GM12878 (cell line): ENCODE results near the gene PLCB4. TPM values are rescaled to one million over a fixed set of nuclear protein-coding genes. Genes with fewer than 3 reads are reported as not detected.

Experiments
- ATAC-seq: fragments of 200-7000 bp; cut with Tn5 transposase; 3 replicates; pipeline ENCODE4 v1.9.1; 2020; ENCODE audit warnings: mild to moderate bottlenecking, moderate library complexity
- BruUV-seq: library from RNA; stranded (reverse); fragments of 400-500 nt; replicated peaks from 2 replicates; lab custom pipeline; 2021; lab: Mats Ljungman, UMichigan
- CTCF ChIA-PET: fragments of 300-600 bp; sonication (Branson Sonifier 250); formaldehyde crosslinking; extraction: SDS; loops from one replicate; lab custom pipeline; 2021; ENCODE audit warnings: inconsistent platforms; lab: Yijun Ruan, JAX
- POLR2A ChIA-PET: fragments of 350-600 bp; formaldehyde crosslinking; extraction: SDS; loops from one replicate; lab custom pipeline; 2021; ENCODE audit warnings: inconsistent platforms; lab: Charles Lee
- RAD21 ChIA-PET: fragments of 300-600 bp; sonication (Branson Sonifier 250); formaldehyde crosslinking; loops from one replicate; lab custom pipeline; 2023; ENCODE audit warnings: antibody characterized with exemption; ENCODE audit not compliant: unreplicated experiment; lab: Charles Lee
- SMC1A ChIA-PET: fragments of 300-600 bp; sonication (Branson Sonifier 250); formaldehyde crosslinking; loops from one replicate; lab custom pipeline; 2023; ENCODE audit not compliant: unreplicated experiment, uncharacterized antibody; lab: Charles Lee
- DNase-seq: peaks from one replicate; pipeline ENCODE4 v3.0.0-alpha.2; 2011; ENCODE audit warnings: low read depth, low spot score
- FAIRE-seq: peaks from 3 replicates; lab custom pipeline; 2011; peaks lifted over from hg19 to GRCh38; lab: Jason Lieb, UNC
- H2AFZ ChIP-seq: 2 replicates; pipeline ENCODE4 v1.6.0; 2011; ENCODE audit warnings: low read depth, low read length, control low read depth; ENCODE audit not compliant: control insufficient read depth
- H3K27ac ChIP-seq: 2 replicates; pipeline ENCODE4 v1.5.1; 2011; ENCODE audit warnings: control low read depth; ENCODE audit not compliant: control insufficient read depth, insufficient read depth
- H3K27me3 ChIP-seq, 2 experiments: replicated peaks in 1 of 2; 2 replicates each; pipeline versions ENCODE4 v1.6.0 to v1.6.1; 2011; ENCODE audit warnings: low read length in 1 of 2; ENCODE audit not compliant: control insufficient read depth in 2 of 2, insufficient read depth in 2 of 2
- H3K36me3 ChIP-seq, 2 experiments: 2 replicates each; pipeline ENCODE4 v1.5.1; 2011; ENCODE audit warnings: low read length in 1 of 2; ENCODE audit not compliant: control insufficient read depth in 2 of 2, insufficient read depth in 2 of 2
- H3K4me1 ChIP-seq: 2 replicates; pipeline ENCODE4 v1.6.1; 2011; ENCODE audit warnings: mild to moderate bottlenecking, low read length, moderate library complexity, mixed read lengths; ENCODE audit not compliant: control insufficient read depth, insufficient read depth
- H3K4me2 ChIP-seq: 2 replicates; pipeline ENCODE4 v1.6.0; 2011; ENCODE audit warnings: control low read depth; ENCODE audit not compliant: control insufficient read depth, insufficient read depth
- H3K4me3 ChIP-seq: fragments of 200-600 bp; sonication (generic); 2 replicates; pipeline ENCODE4 v1.5.1; 2016
- H3K79me2 ChIP-seq: 2 replicates; pipeline ENCODE4 v1.6.0; 2011; ENCODE audit warnings: low read length; ENCODE audit not compliant: control insufficient read depth, insufficient read depth
- H3K9ac ChIP-seq: 2 replicates; pipeline ENCODE4 v1.8.0; 2011; ENCODE audit warnings: low read length, control low read depth, mixed read lengths; ENCODE audit not compliant: control insufficient read depth, insufficient read depth
- H3K9me3 ChIP-seq: replicated peaks from 3 replicates; pipeline ENCODE4 v1.5.1; 2011; ENCODE audit warnings: mild to moderate bottlenecking, low read length; ENCODE audit not compliant: control insufficient read depth, insufficient read depth
- H4K20me1 ChIP-seq: 2 replicates; pipeline ENCODE4 v1.6.0; 2011; ENCODE audit not compliant: control insufficient read depth, insufficient read depth
- BCL11A ChIP-seq: IDR thresholded peaks from 2 replicates; pipeline ENCODE4 v1.6.1; 2011; ENCODE audit warnings: low read depth, low read length
- BHLHE40 ChIP-seq, 2 experiments: fragments of 450-650 bp in 1 of 2; IDR thresholded peaks; 2 replicates each; pipeline ENCODE4 v1.6.1; 2011 to 2017; ENCODE audit warnings: low read depth in 2 of 2, borderline replicate concordance in 1 of 2, improper control_type of control experiment in 1 of 2, low read length in 1 of 2, mild to moderate bottlenecking in 1 of 2
- CBX3 ChIP-seq: fragments of 200-600 bp; sonication (generic); IDR thresholded peaks from 2 replicates; pipeline ENCODE4 v1.6.1; 2016; ENCODE audit warnings: low read depth, borderline replicate concordance
- ELK1 ChIP-seq: IDR thresholded peaks from 2 replicates; pipeline ENCODE4 v1.6.1; 2012; ENCODE audit warnings: low read depth, low read length, improper control_type of control experiment
- IKZF2 ChIP-seq, 2 experiments: fragments of 450-650 bp; IDR thresholded peaks; 2 replicates each; pipeline ENCODE4 v1.6.1; 2017; ENCODE audit warnings: mild to moderate bottlenecking in 2 of 2, moderate library complexity in 2 of 2
- IRF3 ChIP-seq: fragments of 450-650 bp; IDR thresholded peaks from 2 replicates; pipeline ENCODE4 v1.6.1; 2014; ENCODE audit warnings: mild to moderate bottlenecking
- KAT2A ChIP-seq: conservative IDR thresholded peaks from 2 replicates; pipeline ENCODE4 v1.6.1; 2011; ENCODE audit warnings: low read depth, low read length; ENCODE audit not compliant: control insufficient read depth
- KLF5 ChIP-seq: fragments of 450-650 bp; IDR thresholded peaks from 2 replicates; pipeline ENCODE4 v1.6.1; 2014; ENCODE audit warnings: mild to moderate bottlenecking; ENCODE audit not compliant: partially characterized antibody
- NFXL1 ChIP-seq: fragments of 450-650 bp; IDR thresholded peaks from 2 replicates; pipeline ENCODE4 v1.6.1; 2017; ENCODE audit warnings: antibody characterized with exemption, mild to moderate bottlenecking, borderline replicate concordance
- NRF1 ChIP-seq: conservative IDR thresholded peaks from 2 replicates; pipeline ENCODE4 v1.6.1; 2011; ENCODE audit warnings: mild to moderate bottlenecking, low read depth, low read length, improper control_type of control experiment
- PAX5 ChIP-seq: IDR thresholded peaks from 2 replicates; pipeline ENCODE4 v1.6.1; 2011; ENCODE audit warnings: low read depth, low read length, borderline replicate concordance
- POLR2AphosphoS5 ChIP-seq: IDR thresholded peaks from 2 replicates; pipeline ENCODE4 v1.6.1; 2011; ENCODE audit warnings: mild to moderate bottlenecking, low read length, inconsistent platforms
- SMC3 ChIP-seq: IDR thresholded peaks from 2 replicates; pipeline ENCODE4 v1.6.1; 2011; ENCODE audit warnings: low read length, improper control_type of control experiment, borderline replicate concordance
- SUPT20H ChIP-seq: IDR thresholded peaks from 2 replicates; pipeline ENCODE4 v1.6.1; 2011; ENCODE audit warnings: low read depth, mild to moderate bottlenecking, low read length, moderate library complexity, borderline replicate concordance; ENCODE audit not compliant: control insufficient read depth
- TAF1 ChIP-seq: IDR thresholded peaks from 2 replicates; pipeline ENCODE4 v1.6.1; 2011; ENCODE audit warnings: mild to moderate bottlenecking, low read depth, low read length, borderline replicate concordance
- TCF3 ChIP-seq: IDR thresholded peaks from 2 replicates; pipeline ENCODE4 v1.6.1; 2012; ENCODE audit warnings: low read depth, mild to moderate bottlenecking, low read length, borderline replicate concordance; ENCODE audit not compliant: insufficient read depth
- ZBED1 ChIP-seq: IDR thresholded peaks from 2 replicates; pipeline ENCODE4 v1.6.1; 2016; ENCODE audit warnings: borderline replicate concordance
- ZNF384 ChIP-seq: IDR thresholded peaks from 2 replicates; pipeline ENCODE4 v1.6.1; 2012; ENCODE audit warnings: low read depth, mild to moderate bottlenecking, low read length, improper control_type of control experiment, borderline replicate concordance
- WGBS: methylation state at CpG from one replicate; pipeline ENCODE4 v1.1.6; 2016; ENCODE audit warnings: low lambda C conversion rate; ENCODE audit not compliant: insufficient replicate concordance, insufficient coverage; ENCODE audit errors: missing lambda C conversion rate; 5-methylcytosine and 5-hydroxymethylcytosine counted together
- in situ Hi-C: fragments of 300-500 bp; cut with MboI; formaldehyde crosslinking; loops from 9 replicates; pipeline ENCODE4 v1.14.3; 2018; ENCODE audit warnings: mixed read lengths
- intact Hi-C: fragments of 100-400 bp; cut with micrococcal nuclease; formaldehyde crosslinking; loops from one replicate; pipeline ENCODE4 v1.14.2; 2022; ENCODE audit not compliant: unreplicated experiment
- polyA plus RNA-seq, 11 experiments: library from polyadenylated mRNA; depleted of rRNA in 4 of 11; unstranded in 6 of 11; stranded (reverse) in 5 of 11; fragments of >200 nt; fragmentation: Nextera tagmentation in 4 of 11; fragmentation: Illumina TruSeq in 1 of 11; extraction: Ambion mirVana in 4 of 11; extraction: Trizol in 1 of 11; gene quantifications; 1 replicate in 1 of 11; 2 replicates in 10 of 11; pipeline versions ENCODE4 v1.2.1 to v1.2.3, GENCODE V29; 2011 to 2016; ENCODE audit warnings: inconsistent platforms in 2 of 11, missing spikeins in 2 of 11, low read depth in 1 of 11
- total RNA-seq, 4 experiments: library from RNA; depleted of rRNA in 3 of 4; stranded (reverse); fragments of >200 nt in 3 of 4; fragmentation: Illumina TruSeq in 1 of 4; extraction: Trizol in 1 of 4; gene quantifications; 2 replicates each; pipeline versions ENCODE4 v1.2.1 to v1.2.3, GENCODE V29; 2013 to 2021
- TF ChIP-seq, protein P1 (sequence below): IDR thresholded peaks from 2 replicates; pipeline ENCODE4 v1.6.1; 2011; ENCODE audit warnings: mild to moderate bottlenecking, low read depth, low read length, moderate library complexity; ENCODE audit not compliant: insufficient replicate concordance
- TF ChIP-seq, protein P2 (sequence below): IDR thresholded peaks from 2 replicates; pipeline ENCODE4 v1.6.1; 2011; ENCODE audit warnings: low read depth, low read length, improper control_type of control experiment, borderline replicate concordance

PLCB4 gene
- total and polyA plus RNA-seq, 10 of the 15 experiments (the other 5 are each of a cell fraction or from before 2014, with no cell fraction given): not detected

DNA sequence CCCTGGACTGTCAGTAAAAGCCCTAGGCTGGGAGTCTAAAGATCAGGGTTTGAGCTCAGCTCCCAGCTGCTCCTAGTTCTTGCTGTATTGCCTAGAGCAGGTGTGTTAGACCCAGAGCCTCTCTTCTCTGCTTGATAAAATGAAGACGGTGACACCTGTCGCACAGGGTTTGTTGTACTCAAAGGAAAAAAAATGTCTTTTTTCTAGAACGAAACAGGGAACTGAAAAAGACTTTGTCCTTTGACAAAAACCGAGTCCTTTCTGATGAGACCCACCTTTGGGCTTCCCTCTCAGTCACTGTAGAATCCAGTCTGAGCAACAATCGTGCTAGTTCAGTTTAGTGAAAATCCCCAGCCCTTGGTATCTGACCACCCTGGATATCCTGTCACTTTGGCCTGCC is 343.4 kb downstream of the PLCB4 start (continued):
- TF ChIP-seq POLR2AphosphoS5: no peak
- no peak for TF ChIP-seq BHLHE40 (IDR thresholded peaks at IDR 0.05; ENCODE audit: borderline replicate concordance in 1 of 2, low read depth in 2 of 2, low read length in 1 of 2)
- TF ChIP-seq ZNF384: 0 out of 2 replicates have a peak, but pooled peaks have one; percentile 35
- no peak for TF ChIP-seq SUPT20H
- 0 out of 2 replicates have a peak, but pooled peaks have one; percentile 39 for TF ChIP-seq TCF3
- TF ChIP-seq SMC3: no peak
- no peak for TF ChIP-seq ZBED1

- ATAC-seq (no peak), FAIRE-seq (no peak), DNase-seq (no peak)
- Histone ChIP-seq H3K9me3 (no peaks in the 10 kb centered on the region; the same call in 2 of the 3 replicates), H3K9ac (no peak overlapping the region), H2AFZ (no peak overlapping the region), H3K27ac (no peak overlapping the region), H3K36me3 (no peaks in the 10 kb centered on the region), H3K4me2 (no peak overlapping the region), H3K4me1 (peaks cover 14% of the 10 kb centered on the region), H4K20me1 (no peaks in the 10 kb centered on the region), H3K79me2 (no peaks in the 10 kb centered on the region), H3K27me3 (no peaks in the 10 kb centered on the region), H3K4me3 (no peak overlapping the region)
- CTCF ChIA-PET: no interaction called here
- WGBS: 39% methylated on average over 10 of the region's 10 CpGs
- in situ Hi-C loops (loop anchor here (5.0 kb wide), 1 partner anchor 194 kb away; no protein-coding TSS in a partner anchor), intact Hi-C loops (no loop called here)
- SMC1A ChIA-PET: no interaction called here
- POLR2A ChIA-PET: no interaction called here
- BruUV-seq: no TSS peak
- RAD21 ChIA-PET: no interaction called here
- TF ChIP-seq KLF5 (no peak), IRF3 (no peak), NFXL1 (no peak), IKZF2 (IDR thresholded peaks at IDR 0.05) (no peak), TAF1 (no peak), NRF1 (no peak), BCL11A (no peak), PAX5 (no peak), KAT2A (no peak), ELK1 (no peak), CBX3 (no peak)
- TF ChIP-seq, protein P1, sequence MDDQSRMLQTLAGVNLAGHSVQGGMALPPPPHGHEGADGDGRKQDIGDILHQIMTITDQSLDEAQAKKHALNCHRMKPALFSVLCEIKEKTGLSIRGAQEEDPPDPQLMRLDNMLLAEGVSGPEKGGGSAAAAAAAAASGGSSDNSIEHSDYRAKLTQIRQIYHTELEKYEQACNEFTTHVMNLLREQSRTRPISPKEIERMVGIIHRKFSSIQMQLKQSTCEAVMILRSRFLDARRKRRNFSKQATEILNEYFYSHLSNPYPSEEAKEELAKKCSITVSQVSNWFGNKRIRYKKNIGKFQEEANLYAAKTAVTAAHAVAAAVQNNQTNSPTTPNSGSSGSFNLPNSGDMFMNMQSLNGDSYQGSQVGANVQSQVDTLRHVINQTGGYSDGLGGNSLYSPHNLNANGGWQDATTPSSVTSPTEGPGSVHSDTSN: no peak
- TF ChIP-seq, protein P2, sequence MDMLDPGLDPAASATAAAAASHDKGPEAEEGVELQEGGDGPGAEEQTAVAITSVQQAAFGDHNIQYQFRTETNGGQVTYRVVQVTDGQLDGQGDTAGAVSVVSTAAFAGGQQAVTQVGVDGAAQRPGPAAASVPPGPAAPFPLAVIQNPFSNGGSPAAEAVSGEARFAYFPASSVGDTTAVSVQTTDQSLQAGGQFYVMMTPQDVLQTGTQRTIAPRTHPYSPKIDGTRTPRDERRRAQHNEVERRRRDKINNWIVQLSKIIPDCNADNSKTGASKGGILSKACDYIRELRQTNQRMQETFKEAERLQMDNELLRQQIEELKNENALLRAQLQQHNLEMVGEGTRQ: no peak
These were observed 344.1 kb downstream of the PLCB4 start for GRCh38 chr20:9413001-9413400.
